Progenitor cell of endocrine pancreas (in vitro differentiated cells): ENCODE results near the gene DHX34. TPM values are rescaled to one million over a fixed set of nuclear protein-coding genes. Genes with fewer than 3 reads are reported as not detected.

Source experiments
- DNase-seq: peaks from one replicate; pipeline ENCODE4 v3.0.0; 2021; ENCODE audit warnings: low spot score; ENCODE audit not compliant: unreplicated experiment
- H3K27ac Mint-ChIP-seq: 2 replicates; pipeline ENCODE4 v1.8.0; 2021; ENCODE audit warnings: mild to moderate bottlenecking, moderate library complexity, mixed read lengths
- H3K27me3 Mint-ChIP-seq: 2 replicates; pipeline ENCODE4 v1.8.0; 2021; ENCODE audit warnings: mixed read lengths
- H3K36me3 Mint-ChIP-seq: 2 replicates; pipeline ENCODE4 v1.8.0; 2022; ENCODE audit warnings: mixed read lengths; ENCODE audit not compliant: insufficient read depth
- H3K4me1 Mint-ChIP-seq: 2 replicates; pipeline ENCODE4 v1.8.0; 2021; ENCODE audit warnings: low read depth, mixed read lengths
- H3K4me3 Mint-ChIP-seq: 2 replicates; pipeline ENCODE4 v1.8.0; 2021; ENCODE audit warnings: low read depth, mild to moderate bottlenecking, moderate library complexity, mixed read lengths
- H3K9me3 Mint-ChIP-seq: 2 replicates; pipeline ENCODE4 v1.8.0; 2021; ENCODE audit warnings: low read depth, mixed read lengths
- CTCF ChIP-seq: fragments of 200-600 bp; sonication (generic); IDR thresholded peaks from one replicate; pipeline ENCODE4 v1.5.0; 2021; ENCODE audit warnings: antibody characterized with exemption, mild to moderate bottlenecking; ENCODE audit not compliant: unreplicated experiment
- total RNA-seq: library from RNA; stranded (reverse); gene quantifications from 2 replicates; pipeline ENCODE4 v1.2.1, GENCODE V29; 2021

DHX34 gene
- total RNA-seq, 1 donor from 2014 or later: 42.1 TPM

- H3K27ac Mint-ChIP-seq: no peak overlapping the region
- H3K9me3 Mint-ChIP-seq: no peaks in the 10 kb centered on the region
- TF ChIP-seq CTCF: no peak
- H3K36me3 Mint-ChIP-seq: peaks cover 23% of the 10 kb centered on the region
- no peaks in the 10 kb centered on the region for H3K27me3 Mint-ChIP-seq
- peaks cover 18% of the 10 kb centered on the region for H3K4me1 Mint-ChIP-seq
- H3K4me3 Mint-ChIP-seq: peak overlapping the region; percentile 50
- no peak for DNase-seq
These were observed 2.4 kb downstream of the DHX34 start for GRCh38 chr19:47351548-47351947.

DNA sequence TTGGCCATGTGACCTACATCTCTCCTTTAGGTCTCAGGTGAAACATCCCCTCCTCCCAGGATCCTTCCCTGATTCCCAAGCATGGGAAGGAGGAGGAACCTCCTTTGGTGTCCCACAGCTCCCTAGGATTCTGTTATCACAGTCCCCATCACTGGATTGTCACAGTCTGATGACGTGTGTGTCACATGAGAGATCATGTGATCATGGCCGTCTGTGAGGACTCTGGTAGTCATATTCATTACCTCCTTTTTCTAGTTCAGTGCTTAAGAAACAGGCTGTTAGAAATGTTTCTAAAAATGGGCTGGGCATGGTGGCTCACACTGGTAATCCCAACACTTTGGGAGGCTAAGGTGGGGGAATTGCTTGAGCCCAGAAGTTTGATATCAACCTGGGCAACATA is 3.0 kb downstream of the DHX34 start:
- Mint-ChIP-seq H3K9me3 (no peaks in the 10 kb centered on the region), H3K27me3 (no peaks in the 10 kb centered on the region), H3K27ac (no peak overlapping the region), H3K4me3 (no peak overlapping the region), H3K4me1 (peaks cover 18% of the 10 kb centered on the region), H3K36me3 (peaks cover 23% of the 10 kb centered on the region)
- TF ChIP-seq CTCF: no peak
- DNase-seq: no peak

GRCh38 chr19:47353307-47353712 is 4.2 kb downstream of the DHX34 start:
- Mint-ChIP-seq H3K4me3 (no peak overlapping the region), H3K4me1 (peaks cover 18% of the 10 kb centered on the region), H3K9me3 (no peaks in the 10 kb centered on the region), H3K36me3 (peaks cover 30% of the 10 kb centered on the region), H3K27ac (no peak overlapping the region), H3K27me3 (no peaks in the 10 kb centered on the region)
- no peak for DNase-seq
- no peak for TF ChIP-seq CTCF

DNA sequence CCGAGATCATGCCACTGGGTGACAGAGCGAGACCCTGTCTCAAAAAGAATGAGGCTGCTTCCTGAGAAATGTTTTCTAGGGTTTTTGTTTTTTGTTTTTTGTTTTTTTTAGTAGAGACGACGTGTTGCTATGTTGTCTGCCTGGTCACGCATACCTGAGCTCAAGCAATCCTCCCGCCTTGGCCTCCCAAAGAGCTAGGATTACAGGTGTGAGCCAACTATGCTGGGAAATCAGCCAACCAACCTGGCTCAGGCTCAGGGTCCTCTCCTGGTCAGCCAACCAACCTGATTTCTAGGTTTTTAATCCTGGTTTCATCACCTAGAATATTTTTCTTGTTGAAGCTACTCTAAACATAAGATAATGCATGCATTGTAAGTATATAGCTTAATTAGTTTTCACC is 7.8 kb downstream of the DHX34 start:
- TF ChIP-seq CTCF: no peak
- H3K36me3 Mint-ChIP-seq: peaks cover 35% of the 10 kb centered on the region
- no peaks in the 10 kb centered on the region for H3K4me1 Mint-ChIP-seq
- H3K4me3 Mint-ChIP-seq: no peak overlapping the region
- H3K27me3 Mint-ChIP-seq: no peaks in the 10 kb centered on the region
- DNase-seq: no peak
- no peak overlapping the region for H3K27ac Mint-ChIP-seq
- H3K9me3 Mint-ChIP-seq: no peaks in the 10 kb centered on the region

- peaks cover 31% of the 10 kb centered on the region for H3K36me3 Mint-ChIP-seq
- H3K4me3 Mint-ChIP-seq: no peak overlapping the region
- no peaks in the 10 kb centered on the region for H3K9me3 Mint-ChIP-seq
- no peak for DNase-seq
- peak; percentile 36 for TF ChIP-seq CTCF
- H3K27me3 Mint-ChIP-seq: no peaks in the 10 kb centered on the region
- no peaks in the 10 kb centered on the region for H3K4me1 Mint-ChIP-seq
- H3K27ac Mint-ChIP-seq: no peak overlapping the region
These were observed 8.9 kb downstream of the DHX34 start for GRCh38 chr19:47357788-47358680.
